ENCODE measurements around the gene TNNI3. TPM values are rescaled to one million over a fixed set of nuclear protein-coding genes. Genes with fewer than 3 reads are reported as not detected.
A peak's percentile ranks its signal among the peaks of the same experiment; 100 is the strongest.

TNNI3 gene
- total RNA-seq, 1 donor from 2014 or later = not detected

GRCh38 chr19:55176076-55176475 lies 18.5 kb upstream of the TNNI3 start:
- H3K27ac Mint-ChIP-seq (ENCODE audit: unreplicated experiment) = no peak overlapping the region
- no peak for TF ChIP-seq CTCF (IDR thresholded peaks at IDR 0.05; ENCODE audit: unreplicated experiment)
- H3K4me3 Mint-ChIP-seq (ENCODE audit: unreplicated experiment) = no peak overlapping the region
- peaks cover 12% of the 10 kb centered on the region for H3K4me1 Mint-ChIP-seq (ENCODE audit: unreplicated experiment)
- DNase-seq (ENCODE audit: low spot score) = no peak
- peaks cover 38% of the 10 kb centered on the region for H3K27me3 Mint-ChIP-seq (ENCODE audit: unreplicated experiment)
- H3K9me3 Mint-ChIP-seq (ENCODE audit: unreplicated experiment) = no peaks in the 10 kb centered on the region
- peaks cover 8% of the 10 kb centered on the region for H3K36me3 Mint-ChIP-seq (ENCODE audit: low read depth, unreplicated experiment)

GRCh38 chr19:55175117-55175867 lies 17.8 kb upstream of the TNNI3 start:
- peaks cover 12% of the 10 kb centered on the region for H3K4me1 Mint-ChIP-seq (ENCODE audit: unreplicated experiment)
- DNase-seq (ENCODE audit: low spot score) = no peak
- H3K27me3 Mint-ChIP-seq (ENCODE audit: unreplicated experiment) = peaks cover 32% of the 10 kb centered on the region
- no peak overlapping the region for H3K27ac Mint-ChIP-seq (ENCODE audit: unreplicated experiment)
- no peaks in the 10 kb centered on the region for H3K9me3 Mint-ChIP-seq (ENCODE audit: unreplicated experiment)
- H3K4me3 Mint-ChIP-seq (ENCODE audit: unreplicated experiment) = no peak overlapping the region
- peaks cover 8% of the 10 kb centered on the region for H3K36me3 Mint-ChIP-seq (ENCODE audit: low read depth, unreplicated experiment)
- TF ChIP-seq CTCF (IDR thresholded peaks at IDR 0.05; ENCODE audit: unreplicated experiment) = no peak

GRCh38 chr19:55174425-55175116 lies 17.0 kb upstream of the TNNI3 start:
- Mint-ChIP-seq H3K36me3 (ENCODE audit: low read depth, unreplicated experiment) (peaks cover 8% of the 10 kb centered on the region), H3K9me3 (ENCODE audit: unreplicated experiment) (no peaks in the 10 kb centered on the region), H3K4me1 (ENCODE audit: unreplicated experiment) (peaks cover 10% of the 10 kb centered on the region), H3K27ac (ENCODE audit: unreplicated experiment) (no peak overlapping the region), H3K4me3 (ENCODE audit: unreplicated experiment) (no peak overlapping the region), H3K27me3 (ENCODE audit: unreplicated experiment) (peaks cover 30% of the 10 kb centered on the region)
- TF ChIP-seq CTCF (IDR thresholded peaks at IDR 0.05; ENCODE audit: unreplicated experiment) = no peak
- DNase-seq (ENCODE audit: low spot score) = no peak

- H3K36me3 Mint-ChIP-seq (ENCODE audit: low read depth, unreplicated experiment) = peaks cover 8% of the 10 kb centered on the region
- peak; percentile 54 for DNase-seq (ENCODE audit: low spot score)
- H3K9me3 Mint-ChIP-seq (ENCODE audit: unreplicated experiment) = no peaks in the 10 kb centered on the region
- TF ChIP-seq CTCF (IDR thresholded peaks at IDR 0.05; ENCODE audit: unreplicated experiment) = no peak
- H3K4me1 Mint-ChIP-seq (ENCODE audit: unreplicated experiment) = peaks cover 9% of the 10 kb centered on the region
- peaks cover 32% of the 10 kb centered on the region for H3K27me3 Mint-ChIP-seq (ENCODE audit: unreplicated experiment)
- H3K4me3 Mint-ChIP-seq (ENCODE audit: unreplicated experiment) = no peak overlapping the region
- no peak overlapping the region for H3K27ac Mint-ChIP-seq (ENCODE audit: unreplicated experiment)
Observed at GRCh38 chr19:55173714-55174409, 16.3 kb upstream of the TNNI3 start.

Measured in endothelial cell (in vitro differentiated cells).